Activated CD8-positive, alpha-beta memory T cell treated with anti-CD3 and anti-CD28 coated beads, Interleukin-2, amount 50 U/mL, for 24 hours (primary cell): ENCODE results near the gene DNM1L.

ENCODE experiments used
- DNase-seq: peaks from one replicate; pipeline ENCODE4 v3.0.0-alpha.2; 2020; ENCODE audit errors: extremely low read depth

DNM1L gene

GRCh38 chr12:32679091-32679919 lies at the start of gene DNM1L:
Gene DNM1L, plus strand, starts transcription at chr12:32679301. Its CDS starts 63 bp downstream, at chr12:32679364.
- DNase-seq = peak; percentile 74

GRCh38 chr12:32641287-32641901 lies 37.7 kb upstream of the DNM1L start:
- DNase-seq = no peak

GRCh38 chr12:32644431-32644830 lies 34.7 kb upstream of the DNM1L start:
- DNase-seq = no peak

GRCh38 chr12:32647275-32647674 lies 31.8 kb upstream of the DNM1L start:
- no peak for DNase-seq

- DNase-seq = no peak
Observed at GRCh38 chr12:32650508-32650907, 28.6 kb upstream of the DNM1L start.

GRCh38 chr12:32651151-32651955 lies 27.7 kb upstream of the DNM1L start:
- DNase-seq = no peak

GRCh38 chr12:32651956-32652210 lies 27.2 kb upstream of the DNM1L start:
- no peak for DNase-seq

- no peak for DNase-seq
Observed at GRCh38 chr12:32659908-32660440, 19.1 kb upstream of the DNM1L start.

GRCh38 chr12:32661706-32662105 lies 17.4 kb upstream of the DNM1L start:
- DNase-seq = no peak

- DNase-seq = no peak
Observed at GRCh38 chr12:32662665-32663064, 16.4 kb upstream of the DNM1L start.

GRCh38 chr12:32666018-32666417 lies 13.1 kb upstream of the DNM1L start:
- DNase-seq = no peak

GRCh38 chr12:32669584-32669983 lies 9.5 kb upstream of the DNM1L start:
- no peak for DNase-seq

GRCh38 chr12:32671930-32672780 lies 6.9 kb upstream of the DNM1L start:
- DNase-seq = no peak

GRCh38 chr12:32679920-32680237 lies 778 bp downstream of the DNM1L start:
- DNase-seq = no peak

GRCh38 chr12:32680787-32681186 lies 1.7 kb downstream of the DNM1L start:
- no peak for DNase-seq

- no peak for DNase-seq
Observed at GRCh38 chr12:32681272-32681671, 2.2 kb downstream of the DNM1L start.

- no peak for DNase-seq
Observed at GRCh38 chr12:32686340-32686739, 7.2 kb downstream of the DNM1L start.

- no peak for DNase-seq
Observed at GRCh38 chr12:32688786-32689185, 9.7 kb downstream of the DNM1L start.

- DNase-seq = no peak
Observed at GRCh38 chr12:32690927-32691326, 11.8 kb downstream of the DNM1L start.

- DNase-seq = no peak
Observed at GRCh38 chr12:32692358-32692757, 13.3 kb downstream of the DNM1L start.

- no peak for DNase-seq
Observed at GRCh38 chr12:32693036-32693435, 13.9 kb downstream of the DNM1L start.

- no peak for DNase-seq
Observed at GRCh38 chr12:32695787-32696186, 16.7 kb downstream of the DNM1L start.
